Measurements from ENCODE around the gene WDR37. TPM values are rescaled to one million over a fixed set of nuclear protein-coding genes. Genes with fewer than 3 reads are reported as not detected.
"Not testable (repeated sequence)": the region's sequence is repeated elsewhere in the genome, so short reads cannot be mapped to it uniquely, and the experiment has no call there.

The WDR37 gene
- total RNA-seq, 1 donor from 2014 or later = 20.5 TPM

- ATAC-seq (no peak), DNase-seq (ENCODE audit: low spot score) (no peak)
- intact Hi-C loops (cut with DNase I) = no loop called here
Measured at GRCh38 chr10:1063232-1063865, 7.2 kb downstream of the WDR37 start.

- intact Hi-C loops (cut with DNase I) = no loop called here
- no peak for DNase-seq (ENCODE audit: low spot score)
- ATAC-seq = no peak
Measured at GRCh38 chr10:1064964-1065247, 8.7 kb downstream of the WDR37 start.

GRCh38 chr10:1066734-1067133 is 10.5 kb downstream of the WDR37 start:
- DNase-seq (ENCODE audit: low spot score); intact Hi-C loops (cut with DNase I); ATAC-seq: not testable (repeated sequence)

- intact Hi-C loops (cut with DNase I) = no loop called here
- no peak for DNase-seq (ENCODE audit: low spot score)
- no peak for ATAC-seq
Measured at GRCh38 chr10:1068380-1069361, 12.5 kb downstream of the WDR37 start.

- intact Hi-C loops (cut with DNase I) = no loop called here
- DNase-seq (ENCODE audit: low spot score) (no peak), ATAC-seq (no peak)
Measured at GRCh38 chr10:1070919-1071318, 14.7 kb downstream of the WDR37 start.

- ATAC-seq (no peak), DNase-seq (ENCODE audit: low spot score) (no peak)
- intact Hi-C loops (cut with DNase I) = no loop called here
Measured at GRCh38 chr10:1074052-1074747, 18.0 kb downstream of the WDR37 start.

- no peak for DNase-seq (ENCODE audit: low spot score)
- no peak for ATAC-seq
- intact Hi-C loops (cut with DNase I) = no loop called here
Measured at GRCh38 chr10:1074748-1075308, 18.6 kb downstream of the WDR37 start.

GRCh38 chr10:1078668-1079067 is 22.5 kb downstream of the WDR37 start:
- no peak for DNase-seq (ENCODE audit: low spot score)
- intact Hi-C loops (cut with DNase I) = no loop called here
- no peak for ATAC-seq

GRCh38 chr10:1083581-1083980 is 27.4 kb downstream of the WDR37 start:
- ATAC-seq = no peak
- intact Hi-C loops (cut with DNase I) = no loop called here
- no peak for DNase-seq (ENCODE audit: low spot score)

GRCh38 chr10:1084011-1084950 is 28.1 kb downstream of the WDR37 start:
- intact Hi-C loops (cut with DNase I) = no loop called here
- DNase-seq (ENCODE audit: low spot score) (no peak), ATAC-seq (no peak)

GRCh38 chr10:1085258-1085657 is 29.1 kb downstream of the WDR37 start:
- ATAC-seq (no peak), DNase-seq (ENCODE audit: low spot score) (no peak)
- intact Hi-C loops (cut with DNase I) = no loop called here

- DNase-seq (ENCODE audit: low spot score) (no peak), ATAC-seq (no peak)
- intact Hi-C loops (cut with DNase I) = no loop called here
Measured at GRCh38 chr10:1086787-1087186, 30.6 kb downstream of the WDR37 start.

GRCh38 chr10:1089017-1089689 is 33.0 kb downstream of the WDR37 start:
- DNase-seq (ENCODE audit: low spot score) (no peak), ATAC-seq (no peak)
- intact Hi-C loops (cut with DNase I) = no loop called here

GRCh38 chr10:1090696-1091095 is 34.5 kb downstream of the WDR37 start:
- ATAC-seq (no peak), DNase-seq (ENCODE audit: low spot score) (no peak)
- intact Hi-C loops (cut with DNase I) = no loop called here

- ATAC-seq = no peak
- no peak for DNase-seq (ENCODE audit: low spot score)
- intact Hi-C loops (cut with DNase I) = no loop called here
Measured at GRCh38 chr10:1093696-1094095, 37.5 kb downstream of the WDR37 start.

- ATAC-seq = no peak
- intact Hi-C loops (cut with DNase I) = no loop called here
- DNase-seq (ENCODE audit: low spot score) = peak; percentile 30
Measured at GRCh38 chr10:1094112-1095057, 38.2 kb downstream of the WDR37 start.

GRCh38 chr10:1095498-1095897 is 39.3 kb downstream of the WDR37 start:
- DNase-seq (ENCODE audit: low spot score) (peak; percentile 36), ATAC-seq (no peak)
- intact Hi-C loops (cut with DNase I) = no loop called here
